Left hindlimb (tissue), 1 donor: Measurements from ENCODE around the gene POLD2.

ENCODE experiments used
- DNase-seq: peaks from one replicate; pipeline ENCODE4 v3.0.0-alpha.2; 2018

Gene POLD2

GRCh38 chr7:44101303-44101965 lies 21.9 kb downstream of the POLD2 start:
- DNase-seq = no peak

GRCh38 chr7:44100458-44101302 lies 22.7 kb downstream of the POLD2 start:
- DNase-seq = peak; percentile 85

DNA sequence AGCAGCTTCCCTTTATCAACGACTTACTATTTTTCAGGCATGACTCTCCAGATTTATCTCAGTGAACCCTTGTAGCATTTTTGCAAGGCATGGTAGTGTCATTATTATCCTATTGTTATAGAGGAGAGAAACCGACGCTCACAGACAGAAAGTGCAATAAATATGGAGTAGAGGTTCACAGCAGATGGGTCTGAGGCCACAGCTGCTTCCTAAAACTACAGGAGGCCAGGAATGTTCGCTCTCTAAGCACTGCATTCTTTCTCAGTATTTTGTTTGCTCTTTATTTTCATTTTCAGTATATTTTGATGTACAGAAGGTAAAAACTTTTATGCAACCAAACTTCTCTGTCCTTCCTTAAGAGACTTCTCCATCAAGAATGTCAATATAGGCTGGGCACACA lies 23.7 kb downstream of the POLD2 start:
- no peak for DNase-seq

DNA sequence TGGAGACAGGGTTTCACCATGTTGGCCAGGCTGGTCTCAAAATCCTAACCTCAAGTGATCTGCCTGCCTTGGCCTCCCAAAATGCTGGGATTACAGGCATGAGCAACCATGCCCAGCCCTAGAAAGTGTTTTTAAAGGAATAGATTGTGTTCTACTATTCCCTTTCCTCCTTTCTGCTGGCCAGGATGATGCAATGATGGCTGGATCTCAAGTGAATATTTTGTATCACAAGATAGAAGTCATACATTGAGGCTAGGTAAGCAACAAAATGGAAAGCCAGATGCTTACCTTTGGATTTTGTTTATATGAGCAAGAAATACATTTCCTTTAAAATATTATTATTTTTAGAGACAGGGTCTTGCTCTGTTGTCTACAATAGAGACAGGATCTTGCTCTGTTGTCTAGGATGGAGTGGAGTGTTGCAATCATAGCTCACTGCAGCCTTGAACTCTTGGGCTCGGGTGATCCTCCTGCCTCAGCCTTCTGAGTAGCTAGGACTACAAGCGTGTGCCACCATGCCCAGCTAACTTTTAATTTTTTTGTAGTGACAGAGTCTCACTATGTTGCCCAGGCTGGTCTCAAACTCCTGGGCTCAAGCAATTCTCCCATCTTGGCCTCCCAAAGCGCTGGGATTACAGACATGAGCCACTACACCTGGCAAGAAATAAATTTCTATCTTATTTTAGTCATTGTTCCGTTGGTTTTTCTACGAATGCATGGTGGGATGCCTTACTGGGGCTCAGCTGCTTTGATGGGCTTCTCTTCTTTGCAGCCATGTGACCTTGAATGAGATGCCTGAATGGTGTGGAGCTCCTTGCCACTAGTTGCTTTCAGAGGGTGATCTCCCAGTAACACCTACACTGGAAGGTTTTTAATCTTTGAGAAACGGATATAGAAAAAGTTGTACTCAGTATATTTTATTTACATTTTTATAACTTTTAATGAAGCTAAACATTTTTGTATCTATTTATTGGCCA lies 25.0 kb downstream of the POLD2 start:
- no peak for DNase-seq

DNA sequence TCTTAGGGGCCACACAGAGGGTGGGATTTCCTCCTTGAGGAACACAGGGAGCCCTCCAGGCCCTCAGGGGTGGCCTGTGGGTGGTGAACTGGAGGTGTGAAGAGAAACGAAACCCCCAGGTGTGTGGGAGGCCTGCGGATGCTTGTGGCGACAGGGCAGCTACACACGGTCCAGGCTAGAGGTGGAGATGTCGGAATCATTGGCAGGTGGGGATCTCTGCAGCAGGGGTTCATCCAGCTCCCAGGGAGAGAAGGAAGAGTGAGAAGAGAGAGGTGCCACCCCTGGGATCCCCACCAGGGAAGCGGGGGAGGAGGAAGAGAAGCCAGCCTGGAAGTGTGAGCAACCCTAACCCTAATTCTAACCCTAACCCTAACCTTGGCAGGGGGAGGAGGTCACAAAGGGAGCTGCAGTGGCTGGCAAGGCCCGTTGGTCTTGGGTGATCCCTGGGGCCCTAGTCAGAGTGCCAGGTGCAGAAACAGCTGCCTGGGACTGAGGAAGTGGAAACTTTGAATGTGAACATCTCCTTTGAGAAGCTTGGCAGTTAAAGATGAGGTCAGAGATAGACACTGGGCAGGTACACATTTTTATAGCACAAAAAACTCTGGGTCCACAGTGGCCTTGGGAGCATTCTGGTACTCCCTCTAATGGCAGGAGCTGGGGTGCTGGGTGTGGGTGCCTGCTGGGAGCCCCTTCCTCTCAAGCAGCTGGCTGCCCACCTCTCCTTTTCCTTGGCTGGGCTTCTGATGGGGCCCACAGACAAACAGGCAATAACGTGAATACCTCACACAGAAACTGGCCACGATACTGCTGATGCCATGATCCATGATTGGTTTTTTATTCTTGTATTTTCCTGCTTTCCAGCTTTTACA lies 26.1 kb downstream of the POLD2 start:
- no peak for DNase-seq

- DNase-seq = no peak
Measured at GRCh38 chr7:44096326-44096881, 26.9 kb downstream of the POLD2 start.

- DNase-seq = no peak
Measured at GRCh38 chr7:44095781-44096180, 27.6 kb downstream of the POLD2 start.

DNA sequence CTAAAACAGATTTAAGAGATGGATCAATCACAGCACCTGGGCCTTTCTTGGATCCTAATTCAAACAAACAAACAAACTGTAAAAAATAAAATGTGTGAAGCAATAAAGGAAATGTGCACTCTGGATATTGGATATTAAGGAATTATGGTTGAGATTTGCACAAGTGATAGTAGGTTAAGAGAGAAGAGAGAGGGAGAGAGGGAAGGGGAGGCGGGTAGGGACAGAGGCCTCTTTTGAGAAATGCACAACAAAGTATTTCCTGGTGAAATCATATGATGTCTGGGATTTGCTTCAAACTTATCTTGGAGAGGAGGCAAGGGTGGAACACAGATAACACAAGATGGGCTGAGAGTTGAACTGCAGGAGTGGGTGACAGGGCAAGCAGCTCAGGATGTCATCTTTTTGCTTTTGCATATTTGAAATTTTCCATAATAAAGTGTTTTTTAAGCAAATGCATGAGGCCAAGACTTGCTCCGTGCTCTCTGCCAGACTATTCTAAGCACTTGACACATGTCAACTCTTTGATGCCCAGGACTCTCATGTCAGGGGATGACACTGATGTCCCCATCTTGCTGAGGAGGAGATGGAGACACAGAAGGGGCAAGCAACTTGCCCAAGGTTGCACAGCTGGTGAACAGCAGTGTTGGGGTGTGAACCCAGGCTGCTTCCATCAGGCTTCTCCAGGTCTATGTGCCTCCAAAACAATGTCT lies 28.3 kb downstream of the POLD2 start:
- no peak for DNase-seq

DNA sequence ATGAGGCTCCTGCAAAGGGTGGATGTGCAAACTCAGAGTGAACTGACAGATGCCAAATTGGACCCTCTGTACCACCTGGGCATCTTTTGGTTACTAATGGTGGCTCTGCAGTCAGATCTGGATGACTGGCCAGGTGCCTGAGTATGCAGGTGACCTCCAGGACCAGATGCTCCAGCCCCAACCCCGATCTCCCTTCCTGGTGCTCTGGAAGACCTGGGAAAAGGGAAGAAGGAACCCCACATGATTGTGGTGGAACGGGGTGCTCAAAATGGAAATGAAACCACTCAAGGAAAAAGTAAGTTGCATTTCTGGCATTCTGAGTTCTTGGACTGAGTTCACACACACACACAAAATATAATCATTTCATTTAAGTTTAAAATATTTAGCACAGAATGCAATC lies 29.0 kb downstream of the POLD2 start:
- no peak for DNase-seq

DNA sequence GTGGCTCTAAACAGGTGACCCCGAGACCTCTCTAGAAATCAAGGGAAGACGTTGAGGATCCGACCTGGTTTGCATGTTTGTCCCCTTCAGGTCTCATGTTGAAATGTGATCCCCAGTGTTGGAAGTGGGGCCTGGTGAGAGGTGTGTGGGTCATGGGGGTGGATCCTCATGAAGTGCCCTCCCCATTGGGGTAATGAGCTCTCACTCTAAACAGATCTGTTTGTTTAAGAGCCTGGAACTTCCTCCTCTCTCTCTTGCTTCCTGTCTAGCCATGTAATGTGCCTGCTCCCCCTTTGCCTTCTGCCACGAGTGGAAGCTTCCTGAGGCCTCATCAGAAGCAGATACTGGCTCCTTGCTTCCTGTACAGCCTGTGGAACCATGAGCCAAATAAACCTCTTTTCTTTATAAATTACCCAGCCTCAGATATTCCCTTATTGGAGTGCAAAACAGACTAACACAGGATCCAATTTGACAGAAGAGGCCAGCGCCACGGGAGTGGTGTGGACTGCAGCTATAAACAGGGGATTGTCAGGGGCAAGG lies 30.2 kb downstream of the POLD2 start:
- no peak for DNase-seq

GRCh38 chr7:44087911-44088838 lies 35.2 kb downstream of the POLD2 start:
- no peak for DNase-seq

- DNase-seq = no peak
Measured at GRCh38 chr7:44086627-44087026, 36.7 kb downstream of the POLD2 start.

- DNase-seq = no peak
Measured at GRCh38 chr7:44085546-44085945, 37.8 kb downstream of the POLD2 start.

- DNase-seq = no peak
Measured at GRCh38 chr7:44084701-44085100, 38.6 kb downstream of the POLD2 start.

DNA sequence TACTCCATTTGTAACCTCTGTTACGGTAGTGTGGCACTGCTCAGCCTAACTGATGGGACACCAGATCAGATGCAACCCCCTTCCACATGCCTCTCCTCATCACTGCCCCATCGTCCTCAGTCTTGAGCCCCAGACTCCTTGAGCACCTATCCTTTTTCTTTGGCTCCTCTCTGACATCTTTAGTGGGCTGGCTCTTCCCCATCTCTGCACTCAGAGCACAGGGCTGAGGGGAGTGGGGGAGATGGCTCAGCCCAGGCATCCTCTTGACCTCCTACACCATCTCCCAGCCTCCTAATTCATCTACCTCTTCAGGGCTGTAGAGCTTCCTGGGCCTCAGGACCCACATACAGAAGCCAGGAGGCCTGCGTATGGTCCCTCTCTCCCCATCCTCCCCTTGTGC lies 39.6 kb downstream of the POLD2 start:
- no peak for DNase-seq

- DNase-seq = peak; percentile 99
Measured at GRCh38 chr7:44082541-44083207, 40.7 kb downstream of the POLD2 start.

DNA sequence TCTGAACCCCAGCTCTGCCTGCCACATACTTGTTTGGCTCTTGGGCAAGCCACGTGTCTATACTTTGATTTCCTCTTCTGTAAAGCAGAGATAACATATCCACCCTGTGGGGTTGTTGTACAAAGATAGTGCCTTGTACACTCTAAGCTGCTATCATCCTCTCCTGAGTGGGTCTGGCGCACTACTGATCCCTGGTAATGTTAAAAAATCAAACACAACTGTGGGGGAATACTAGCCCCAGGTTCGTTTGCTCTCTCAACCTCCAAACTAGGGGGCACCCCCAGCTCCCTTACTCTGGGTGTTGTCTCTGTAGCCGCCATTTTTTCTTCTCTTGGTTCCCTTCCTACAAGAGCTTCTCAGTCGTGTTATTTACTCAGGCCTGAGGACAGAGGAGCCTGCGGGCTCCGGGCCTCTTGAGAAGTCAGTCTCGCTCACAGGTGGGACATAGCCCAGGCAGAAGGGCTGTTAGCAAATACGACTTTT lies 42.0 kb downstream of the POLD2 start:
- no peak for DNase-seq

DNA sequence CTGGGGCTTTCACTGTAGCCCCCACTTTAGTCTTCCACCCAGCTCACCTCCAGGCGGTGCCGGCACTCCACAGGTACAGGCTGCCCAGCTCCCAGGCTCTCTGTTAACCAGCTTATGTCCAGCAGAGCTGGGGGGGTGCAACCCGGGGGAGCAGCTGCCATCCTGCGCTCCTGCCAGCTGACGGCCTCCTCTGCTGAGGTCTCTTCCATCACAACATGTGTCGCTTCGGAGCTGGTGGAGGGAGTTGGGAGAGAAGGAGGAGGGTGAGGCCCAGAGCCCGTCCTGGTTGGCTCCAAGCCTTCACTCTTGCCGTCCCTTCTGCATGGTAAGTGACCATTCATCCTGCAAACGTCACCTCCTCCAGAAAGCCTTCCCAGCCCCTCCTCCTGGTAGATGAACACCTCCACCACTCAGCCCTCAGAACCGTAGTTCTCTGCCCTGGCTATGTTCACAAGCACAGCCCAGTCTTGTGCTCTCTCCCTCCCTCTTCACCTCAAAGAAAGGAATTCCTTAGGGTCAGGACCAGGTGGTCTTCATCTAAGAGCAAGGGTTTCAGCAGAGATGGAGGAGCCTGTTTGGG lies 42.6 kb downstream of the POLD2 start:
- DNase-seq = no peak

DNA sequence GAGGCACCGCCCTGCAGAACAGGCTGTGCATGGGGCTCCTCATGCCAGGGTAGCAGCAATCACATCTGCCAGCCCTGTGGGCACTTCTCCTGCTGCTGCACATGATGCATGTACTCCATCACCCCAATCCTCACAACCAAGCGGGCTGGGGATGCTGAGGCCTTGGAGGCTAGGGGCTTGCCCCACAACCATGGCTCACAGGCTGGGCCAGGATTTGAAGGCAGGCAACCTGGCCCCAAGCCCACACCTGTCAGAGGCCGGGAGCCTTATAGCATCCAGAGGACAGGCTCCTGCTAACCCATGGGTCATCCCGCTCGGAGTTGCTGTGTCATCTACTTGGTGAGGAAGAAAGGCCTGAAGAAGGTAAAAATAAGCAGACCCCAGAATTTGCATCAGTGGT lies 43.2 kb downstream of the POLD2 start:
- DNase-seq = no peak
